OCI-LY3 (cell line): ENCODE measurements around the gene FBN2.
"Not testable (repeated sequence)": the region's sequence is repeated elsewhere in the genome, so short reads cannot be mapped to it uniquely, and the experiment has no call there.

Source experiments
- H2AFZ ChIP-seq: fragments of 200-600, 300-600 bp; shearing (Covaris generic); 2 replicates; pipeline ENCODE4 v1.6.0; 2014; ENCODE audit warnings: antibody characterized with exemption, low read depth, low read length
- H3K27ac ChIP-seq: fragments of 200-600, 300-600 bp; sonication (generic); 2 replicates; pipeline ENCODE4 v1.5.1; 2014; ENCODE audit warnings: mild to moderate bottlenecking, low read length, moderate library complexity, mixed read lengths
- H3K27me3 ChIP-seq: fragments of 200-600, 300-600 bp; sonication (generic); 2 replicates; pipeline ENCODE4 v1.6.1; 2014; ENCODE audit warnings: low read depth, low read length, mixed read lengths
- H3K36me3 ChIP-seq: fragments of 200-600, 300-600 bp; sonication (generic); replicated peaks from 2 replicates; pipeline ENCODE3; 2014; ENCODE audit warnings: low read depth, low read length, mixed read lengths
- H3K4me1 ChIP-seq: fragments of 300-600, 200-600 bp; sonication (generic); 2 replicates; pipeline ENCODE4 v1.6.1; 2014; ENCODE audit warnings: low read length, mixed read lengths
- H3K4me2 ChIP-seq: fragments of 200-600, 300-600 bp; sonication (generic); 2 replicates; pipeline ENCODE4 v1.6.1; 2014; ENCODE audit warnings: low read length, mixed read lengths
- H3K4me3 ChIP-seq: fragments of 300-600, 200-600 bp; sonication (generic); 2 replicates; pipeline ENCODE4 v1.5.1; 2014; ENCODE audit warnings: antibody characterized with exemption, mild to moderate bottlenecking, low read length, moderate library complexity
- H3K79me2 ChIP-seq: fragments of 300-600, 200-600 bp; shearing (Covaris generic); 2 replicates; pipeline ENCODE4 v1.6.1; 2014; ENCODE audit warnings: mild to moderate bottlenecking, low read length, mixed read lengths
- H3K9ac ChIP-seq: fragments of 300-600, 200-600 bp; shearing (Covaris generic); 2 replicates; pipeline ENCODE4 v1.6.0; 2014; ENCODE audit warnings: mild to moderate bottlenecking, low read length, moderate library complexity
- H3K9me3 ChIP-seq: fragments of 200-600, 300-600 bp; shearing (Covaris generic); 2 replicates; pipeline ENCODE4 v1.6.1; 2014; ENCODE audit warnings: low read length, mixed read lengths; ENCODE audit not compliant: insufficient read depth
- H4K20me1 ChIP-seq: fragments of 200-600, 300-600 bp; sonication (generic); 2 replicates; pipeline ENCODE4 v1.6.1; 2016; ENCODE audit warnings: low read length, mixed read lengths; ENCODE audit not compliant: insufficient read depth
- EZH2phosphoT487 ChIP-seq: fragments of 200-600 bp; shearing (Covaris generic); IDR thresholded peaks from 2 replicates; pipeline ENCODE4 v1.6.1; 2018; ENCODE audit warnings: antibody characterized with exemption, mixed run types, low read depth
- TF ChIP-seq, protein P1 (sequence below): fragments of 200-600, 300-600 bp; sonication (generic); IDR thresholded peaks from 2 replicates; pipeline ENCODE4 v1.5.1; 2014; ENCODE audit warnings: antibody characterized with exemption, low read length, low read depth

FBN2 gene

DNA sequence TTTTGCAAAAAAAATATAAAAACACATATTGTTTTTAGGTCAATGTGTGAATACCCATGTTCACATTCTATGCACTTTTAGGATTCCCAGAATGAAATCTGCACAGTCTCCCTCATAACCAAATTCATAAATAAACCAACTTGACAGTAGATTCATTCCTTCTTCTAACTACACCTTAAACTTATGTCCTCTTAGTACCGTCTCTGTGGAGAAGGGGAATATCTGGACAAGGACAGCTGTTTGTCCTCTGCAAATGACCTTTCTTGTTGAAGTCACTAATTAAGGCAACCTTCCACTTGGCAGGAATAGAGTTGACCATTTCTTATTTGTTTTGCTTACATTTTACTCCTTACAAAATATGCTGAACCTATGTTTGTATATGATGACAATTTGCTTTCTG is 71.1 kb downstream of the FBN2 start:
- Histone ChIP-seq H3K36me3 (no peaks in the 10 kb centered on the region), H2AFZ (no peak overlapping the region), H3K9ac (no peak overlapping the region), H3K27ac (no peak overlapping the region), H3K27me3 (no peaks in the 10 kb centered on the region), H3K79me2 (no peaks in the 10 kb centered on the region), H4K20me1 (no peaks in the 10 kb centered on the region), H3K9me3 (no peaks in the 10 kb centered on the region), H3K4me2 (no peak overlapping the region), H3K4me1 (no peaks in the 10 kb centered on the region), H3K4me3 (no peak overlapping the region)
- TF ChIP-seq EZH2phosphoT487 = no peak
- TF ChIP-seq, protein P1, sequence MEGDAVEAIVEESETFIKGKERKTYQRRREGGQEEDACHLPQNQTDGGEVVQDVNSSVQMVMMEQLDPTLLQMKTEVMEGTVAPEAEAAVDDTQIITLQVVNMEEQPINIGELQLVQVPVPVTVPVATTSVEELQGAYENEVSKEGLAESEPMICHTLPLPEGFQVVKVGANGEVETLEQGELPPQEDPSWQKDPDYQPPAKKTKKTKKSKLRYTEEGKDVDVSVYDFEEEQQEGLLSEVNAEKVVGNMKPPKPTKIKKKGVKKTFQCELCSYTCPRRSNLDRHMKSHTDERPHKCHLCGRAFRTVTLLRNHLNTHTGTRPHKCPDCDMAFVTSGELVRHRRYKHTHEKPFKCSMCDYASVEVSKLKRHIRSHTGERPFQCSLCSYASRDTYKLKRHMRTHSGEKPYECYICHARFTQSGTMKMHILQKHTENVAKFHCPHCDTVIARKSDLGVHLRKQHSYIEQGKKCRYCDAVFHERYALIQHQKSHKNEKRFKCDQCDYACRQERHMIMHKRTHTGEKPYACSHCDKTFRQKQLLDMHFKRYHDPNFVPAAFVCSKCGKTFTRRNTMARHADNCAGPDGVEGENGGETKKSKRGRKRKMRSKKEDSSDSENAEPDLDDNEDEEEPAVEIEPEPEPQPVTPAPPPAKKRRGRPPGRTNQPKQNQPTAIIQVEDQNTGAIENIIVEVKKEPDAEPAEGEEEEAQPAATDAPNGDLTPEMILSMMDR = no peak

- no peaks in the 10 kb centered on the region for H3K79me2 ChIP-seq
- no peak overlapping the region for H3K9ac ChIP-seq
- no peaks in the 10 kb centered on the region for H3K27me3 ChIP-seq
- no peaks in the 10 kb centered on the region for H3K36me3 ChIP-seq
- H3K4me2 ChIP-seq = no peak overlapping the region
- no peaks in the 10 kb centered on the region for H3K9me3 ChIP-seq
- H3K27ac ChIP-seq = no peak overlapping the region
- no peaks in the 10 kb centered on the region for H4K20me1 ChIP-seq
- H3K4me1 ChIP-seq = no peaks in the 10 kb centered on the region
- H2AFZ ChIP-seq = no peak overlapping the region
- TF ChIP-seq, protein P1 = no peak
- H3K4me3 ChIP-seq = no peak overlapping the region
Measured at GRCh38 chr5:128466554-128466953, 71.5 kb downstream of the FBN2 start.

- no peak for TF ChIP-seq EZH2phosphoT487
- TF ChIP-seq, protein P1 = no peak
- H3K36me3 ChIP-seq = no peaks in the 10 kb centered on the region
- no peaks in the 10 kb centered on the region for H3K4me1 ChIP-seq
- H4K20me1 ChIP-seq = no peaks in the 10 kb centered on the region
- H3K27ac ChIP-seq = no peak overlapping the region
- H3K9me3 ChIP-seq = no peaks in the 10 kb centered on the region
- H3K79me2 ChIP-seq = no peaks in the 10 kb centered on the region
- no peak overlapping the region for H2AFZ ChIP-seq
- no peak overlapping the region for H3K4me3 ChIP-seq
- H3K4me2 ChIP-seq = no peak overlapping the region
- H3K9ac ChIP-seq = no peak overlapping the region
- H3K27me3 ChIP-seq = no peaks in the 10 kb centered on the region
Measured at GRCh38 chr5:128464596-128464995, 73.4 kb downstream of the FBN2 start.

DNA sequence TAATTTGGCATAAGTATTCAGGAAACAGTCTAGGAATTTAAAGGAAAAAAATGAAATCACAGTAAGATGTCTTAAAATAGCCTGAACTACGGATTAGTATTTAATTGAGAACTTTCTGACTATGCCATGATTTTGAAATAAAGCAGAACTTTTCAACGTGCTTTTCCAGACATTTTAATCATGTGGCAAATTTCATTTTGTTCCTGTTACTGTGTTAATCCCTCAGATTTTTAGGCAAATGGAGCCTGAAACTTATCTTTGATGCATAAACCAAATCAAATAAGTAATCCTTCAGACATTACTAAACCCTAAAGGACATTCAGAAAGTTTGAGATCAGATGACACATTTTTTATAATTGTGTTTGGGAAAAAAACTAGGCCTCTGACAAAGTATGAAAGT is 75.7 kb downstream of the FBN2 start:
- no peaks in the 10 kb centered on the region for H3K79me2 ChIP-seq
- H3K27ac ChIP-seq = no peak overlapping the region
- TF ChIP-seq, protein P1 = no peak
- TF ChIP-seq EZH2phosphoT487 = no peak
- no peak overlapping the region for H2AFZ ChIP-seq
- H3K27me3 ChIP-seq = no peaks in the 10 kb centered on the region
- H3K36me3 ChIP-seq = no peaks in the 10 kb centered on the region
- no peak overlapping the region for H3K4me3 ChIP-seq
- no peaks in the 10 kb centered on the region for H3K9me3 ChIP-seq
- no peak overlapping the region for H3K4me2 ChIP-seq
- H4K20me1 ChIP-seq = no peaks in the 10 kb centered on the region
- H3K4me1 ChIP-seq = no peaks in the 10 kb centered on the region
- H3K9ac ChIP-seq = no peak overlapping the region

DNA sequence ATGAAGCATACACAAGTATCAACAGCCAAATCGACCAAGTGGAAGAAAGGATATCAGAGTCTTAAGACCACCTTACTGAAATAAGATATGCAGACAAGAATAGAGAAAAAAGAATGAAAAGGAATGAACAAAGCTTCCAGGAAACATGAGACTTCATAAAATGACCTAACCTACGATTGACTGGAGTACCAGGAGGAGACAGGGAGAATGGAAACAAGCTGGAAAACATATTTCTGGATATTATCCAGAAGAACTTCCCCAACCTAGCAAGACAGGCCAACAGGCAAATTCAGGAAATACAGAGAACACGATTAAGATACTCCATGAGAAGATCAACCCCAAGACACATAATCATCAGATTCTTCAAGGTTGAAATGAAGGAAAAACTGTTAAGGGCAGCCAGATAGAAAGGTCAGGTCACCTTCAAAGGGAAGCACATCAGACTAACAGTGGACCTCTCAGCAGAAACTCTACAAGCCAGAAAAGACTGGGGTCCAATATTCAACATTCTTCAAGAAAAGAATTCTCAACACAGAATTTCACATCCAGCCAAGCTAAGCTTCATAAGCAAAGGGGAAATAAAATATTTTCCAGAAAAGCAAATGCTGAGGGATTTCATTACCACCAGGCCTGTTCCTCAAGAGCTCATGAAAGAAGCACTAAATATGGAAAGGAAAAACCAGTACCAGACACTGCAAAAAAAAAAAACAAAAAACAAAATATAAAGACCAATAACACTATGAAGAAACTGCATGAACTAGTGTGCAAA is 80.7 kb downstream of the FBN2 start:
- H3K4me2 ChIP-seq, H3K4me3 ChIP-seq, H3K27ac ChIP-seq, H3K9me3 ChIP-seq, H3K79me2 ChIP-seq, H4K20me1 ChIP-seq, H3K36me3 ChIP-seq, H3K27me3 ChIP-seq, H3K9ac ChIP-seq, H3K4me1 ChIP-seq, H2AFZ ChIP-seq: not testable (repeated sequence)
